GM23338 (cell line): ENCODE data around the gene ERC2. TPM values are rescaled to one million over a fixed set of nuclear protein-coding genes. Genes with fewer than 3 reads are reported as not detected.

Source experiments
- ATAC-seq: fragments of 200-7000 bp; cut with Tn5 transposase; 3 replicates; pipeline ENCODE4 v1.9.1; 2020
- DNase-seq: peaks from one replicate; pipeline ENCODE4 v3.0.0-alpha.2; 2015; ENCODE audit warnings: low spot score
- H2AFZ ChIP-seq: fragments of 200-600 bp; sonication (generic); 2 replicates; pipeline ENCODE4 v1.8.0; 2016; ENCODE audit warnings: antibody characterized with exemption, mild to moderate bottlenecking, moderate library complexity
- H3F3A ChIP-seq: fragments of 200-600 bp; sonication (generic); replicated peaks from 2 replicates; pipeline ENCODE4 v1.8.0; 2017; ENCODE audit warnings: antibody characterized with exemption, mixed run types, low read depth
- H3K27ac ChIP-seq: fragments of 200-600 bp; sonication (generic); 2 replicates; pipeline ENCODE4 v1.6.1; 2016; ENCODE audit warnings: low read depth
- H3K27me3 ChIP-seq: fragments of 200-600 bp; sonication (generic); 2 replicates; pipeline ENCODE4 v1.8.0; 2016; ENCODE audit warnings: mild to moderate bottlenecking, mixed run types, moderate library complexity; ENCODE audit not compliant: insufficient read depth
- H3K36me3 ChIP-seq: fragments of 200-600 bp; sonication (generic); 2 replicates; pipeline ENCODE4 v1.8.0; 2016; ENCODE audit warnings: mild to moderate bottlenecking; ENCODE audit not compliant: insufficient read depth
- H3K4me1 ChIP-seq: fragments of 200-600 bp; sonication (generic); 2 replicates; pipeline ENCODE4 v1.8.0; 2016; ENCODE audit warnings: mild to moderate bottlenecking, moderate library complexity; ENCODE audit not compliant: insufficient read depth
- H3K4me2 ChIP-seq: fragments of 200-600 bp; sonication (generic); 2 replicates; pipeline ENCODE4 v1.7.1; 2017; ENCODE audit warnings: mixed run types
- H3K4me3 ChIP-seq: fragments of 200-600 bp; sonication (generic); 2 replicates; pipeline ENCODE4 v1.6.1; 2016; ENCODE audit warnings: mixed run types
- H3K79me2 ChIP-seq: fragments of 200-600 bp; sonication (generic); replicated peaks from 2 replicates; pipeline ENCODE4 v1.8.0; 2017; ENCODE audit warnings: mild to moderate bottlenecking; ENCODE audit not compliant: insufficient read depth
- H3K9me2 ChIP-seq: fragments of 200-600 bp; sonication (generic); 2 replicates; pipeline ENCODE4 v1.8.0; 2017; ENCODE audit not compliant: insufficient read depth
- H4K20me1 ChIP-seq: fragments of 200-600 bp; sonication (generic); replicated peaks from 2 replicates; pipeline ENCODE4 v1.8.0; 2017; ENCODE audit warnings: mild to moderate bottlenecking; ENCODE audit not compliant: insufficient read depth
- H3K27ac Mint-ChIP-seq: 2 replicates; pipeline ENCODE4 v1.8.0; 2020; ENCODE audit warnings: inconsistent platforms, mild to moderate bottlenecking, moderate library complexity, mixed read lengths
- H3K27me3 Mint-ChIP-seq: 3 replicates; pipeline ENCODE4 v1.8.0; 2022; ENCODE audit warnings: low read depth, mild to moderate bottlenecking, moderate library complexity, mixed read lengths, inconsistent platforms; ENCODE audit not compliant: insufficient read depth, poor library complexity
- H3K36me3 Mint-ChIP-seq: 3 replicates; pipeline ENCODE4 v1.8.0; 2021; ENCODE audit warnings: low read depth, mild to moderate bottlenecking, inconsistent platforms, moderate library complexity, mixed read lengths
- H3K4me1 Mint-ChIP-seq: 3 replicates; pipeline ENCODE4 v1.8.0; 2020; ENCODE audit warnings: mild to moderate bottlenecking, inconsistent platforms, mixed read lengths
- H3K4me3 Mint-ChIP-seq: 3 replicates; pipeline ENCODE4 v1.8.0; 2021; ENCODE audit warnings: moderate library complexity, mild to moderate bottlenecking, inconsistent platforms, mixed read lengths
- H3K9me3 Mint-ChIP-seq: 3 replicates; pipeline ENCODE4 v1.8.0; 2020; ENCODE audit warnings: moderate library complexity, mild to moderate bottlenecking, inconsistent platforms, mixed read lengths
- CREB1 ChIP-seq: fragments of 250-450 bp; sonication (Bioruptor Pico); IDR thresholded peaks from 2 replicates; pipeline ENCODE4 v1.5.0; 2020; ENCODE audit warnings: low read depth, mild to moderate bottlenecking, moderate library complexity
- ETS1 ChIP-seq: IDR thresholded peaks from 2 replicates; pipeline ENCODE4 v1.6.1; 2016; ENCODE audit warnings: antibody characterized with exemption
- EZH2 ChIP-seq: fragments of 200-600 bp; sonication (generic); IDR thresholded peaks from one replicate; pipeline ENCODE4 v1.8.0; 2017; ENCODE audit warnings: antibody characterized with exemption, mild to moderate bottlenecking, low read depth; ENCODE audit not compliant: unreplicated experiment
- EZH2phosphoT487 ChIP-seq: fragments of 200-600 bp; sonication (generic); IDR thresholded peaks from one replicate; pipeline ENCODE4 v1.8.1; 2018; ENCODE audit warnings: antibody characterized with exemption; ENCODE audit not compliant: unreplicated experiment
- JUNB ChIP-seq: IDR thresholded peaks from one replicate; pipeline ENCODE4 v1.6.1; 2016; ENCODE audit warnings: antibody characterized with exemption; ENCODE audit not compliant: unreplicated experiment
- NANOG ChIP-seq: IDR thresholded peaks from 2 replicates; pipeline ENCODE4 v1.6.1; 2016; ENCODE audit warnings: antibody characterized with exemption, borderline replicate concordance
- POLR2AphosphoS5 ChIP-seq: IDR thresholded peaks from 2 replicates; pipeline ENCODE4 v1.6.1; 2016; ENCODE audit warnings: antibody characterized with exemption, low read depth
- STAT1 ChIP-seq: IDR thresholded peaks from one replicate; pipeline ENCODE4 v1.6.1; 2016; ENCODE audit warnings: antibody characterized with exemption; ENCODE audit not compliant: unreplicated experiment
- ZNF114 ChIP-seq: fragments of 250-450 bp; sonication (Bioruptor Pico); IDR thresholded peaks from 2 replicates; pipeline ENCODE4 v1.5.0; 2020; ENCODE audit warnings: mild to moderate bottlenecking, moderate library complexity
- ZNF331 ChIP-seq: fragments of 250-450 bp; sonication (Bioruptor Pico); IDR thresholded peaks from 2 replicates; pipeline ENCODE4 v1.5.0; 2020; ENCODE audit warnings: low read depth, mild to moderate bottlenecking, moderate library complexity
- ZNF462 ChIP-seq: fragments of 250-450 bp; sonication (Bioruptor Pico); IDR thresholded peaks from 2 replicates; pipeline ENCODE4 v1.5.0; 2020; ENCODE audit warnings: mild to moderate bottlenecking, moderate library complexity
- polyA plus RNA-seq: library from polyadenylated mRNA; unstranded; fragments of >200 nt; fragmentation: Nextera tagmentation; extraction: Ambion mirVana; gene quantifications from 2 replicates; pipeline ENCODE4 v1.2.1, GENCODE V29; 2016
- total RNA-seq: library from RNA; depleted of rRNA; stranded (reverse); fragments of >200 nt; shearing (Covaris generic); gene quantifications from 2 replicates; pipeline ENCODE4 v1.2.3, GENCODE V29; 2014
- TF ChIP-seq, protein P1 (sequence below): IDR thresholded peaks from one replicate; pipeline ENCODE4 v1.6.1; 2018; ENCODE audit warnings: antibody characterized with exemption; ENCODE audit not compliant: unreplicated experiment
- TF ChIP-seq, protein P2 (sequence below), 2 experiments: fragments of 200-600 bp in 1 of 2; sonication (generic) in 1 of 2; conservative IDR thresholded peaks; 2 replicates each; pipeline versions ENCODE4 v1.5.1 to v1.6.1; 2016 to 2017; ENCODE audit warnings: antibody characterized with exemption in 2 of 2, low read depth in 2 of 2, mild to moderate bottlenecking in 2 of 2, moderate library complexity in 1 of 2

ERC2 gene
- total and polyA plus RNA-seq, 2 experiments from 2014 or later, result 11.8 to 13.7 TPM

DNA sequence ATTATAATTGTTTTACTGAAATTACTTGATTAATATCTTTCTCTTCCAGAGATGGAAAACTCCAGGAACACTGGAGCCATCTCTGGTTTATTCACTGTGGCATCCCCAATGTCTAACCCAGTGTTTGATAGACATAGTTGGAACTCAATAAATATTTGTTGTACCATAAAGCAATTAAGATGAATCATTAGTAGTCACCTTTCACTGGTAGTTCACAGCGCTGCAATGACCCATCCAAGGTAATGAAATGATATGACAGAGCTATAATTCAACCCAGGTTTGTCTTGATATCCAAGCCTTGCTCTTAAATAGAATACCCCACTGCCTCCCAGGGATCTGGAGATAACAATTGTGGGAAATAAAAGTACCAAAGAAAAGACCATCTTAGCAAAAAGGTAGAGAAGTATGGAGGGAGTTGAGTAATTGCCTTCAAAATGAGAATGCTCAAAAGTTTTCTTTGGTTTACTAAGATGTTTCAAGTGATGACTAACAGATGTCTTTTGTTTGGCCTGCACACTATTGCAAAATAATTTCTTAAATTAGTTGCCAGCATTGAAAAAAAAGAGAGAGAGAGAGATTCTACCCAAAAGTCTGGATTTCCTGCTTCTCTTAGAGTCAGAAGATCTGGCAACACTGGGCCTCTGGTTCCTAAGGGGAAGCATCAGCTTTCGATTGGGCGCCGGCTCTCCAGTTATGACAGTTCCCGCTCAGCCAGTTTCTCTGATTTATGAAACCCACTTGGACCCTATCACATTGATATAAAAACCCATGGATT lies 348.5 kb downstream of the ERC2 start:
- Mint-ChIP-seq H3K36me3 (peaks cover 15% of the 10 kb centered on the region), H3K27me3 (peaks cover 1% of the 10 kb centered on the region), H3K27ac (no peak overlapping the region), H3K4me3 (no peak overlapping the region), H3K9me3 (peaks cover 8% of the 10 kb centered on the region), H3K4me1 (peaks cover 59% of the 10 kb centered on the region)
- ATAC-seq (no peak), DNase-seq (no peak)
- Histone ChIP-seq H3K36me3 (no peaks in the 10 kb centered on the region), H3K9me2 (peaks cover 7% of the 10 kb centered on the region; the same call in 1 of the 2 replicates), H3K4me3 (no peak overlapping the region), H3K4me1 (peaks cover 52% of the 10 kb centered on the region), H4K20me1 (no peaks in the 10 kb centered on the region), H3F3A (no peaks in the 10 kb centered on the region; the same call in 1 of the 2 replicates), H2AFZ (no peak overlapping the region), H3K27ac (no peak overlapping the region), H3K27me3 (no peaks in the 10 kb centered on the region), H3K4me2 (no peak overlapping the region), H3K79me2 (no peaks in the 10 kb centered on the region)
- TF ChIP-seq ZNF331 (CRISPR knock-in tag) (no peak), CREB1 (CRISPR knock-in tag) (no peak), ETS1 (no peak), ZNF114 (CRISPR knock-in tag) (no peak), EZH2phosphoT487 (no peak), POLR2AphosphoS5 (no peak), ZNF462 (CRISPR knock-in tag) (no peak), NANOG (no peak), STAT1 (no peak), JUNB (no peak), EZH2 (no peak)
- TF ChIP-seq, protein P1, sequence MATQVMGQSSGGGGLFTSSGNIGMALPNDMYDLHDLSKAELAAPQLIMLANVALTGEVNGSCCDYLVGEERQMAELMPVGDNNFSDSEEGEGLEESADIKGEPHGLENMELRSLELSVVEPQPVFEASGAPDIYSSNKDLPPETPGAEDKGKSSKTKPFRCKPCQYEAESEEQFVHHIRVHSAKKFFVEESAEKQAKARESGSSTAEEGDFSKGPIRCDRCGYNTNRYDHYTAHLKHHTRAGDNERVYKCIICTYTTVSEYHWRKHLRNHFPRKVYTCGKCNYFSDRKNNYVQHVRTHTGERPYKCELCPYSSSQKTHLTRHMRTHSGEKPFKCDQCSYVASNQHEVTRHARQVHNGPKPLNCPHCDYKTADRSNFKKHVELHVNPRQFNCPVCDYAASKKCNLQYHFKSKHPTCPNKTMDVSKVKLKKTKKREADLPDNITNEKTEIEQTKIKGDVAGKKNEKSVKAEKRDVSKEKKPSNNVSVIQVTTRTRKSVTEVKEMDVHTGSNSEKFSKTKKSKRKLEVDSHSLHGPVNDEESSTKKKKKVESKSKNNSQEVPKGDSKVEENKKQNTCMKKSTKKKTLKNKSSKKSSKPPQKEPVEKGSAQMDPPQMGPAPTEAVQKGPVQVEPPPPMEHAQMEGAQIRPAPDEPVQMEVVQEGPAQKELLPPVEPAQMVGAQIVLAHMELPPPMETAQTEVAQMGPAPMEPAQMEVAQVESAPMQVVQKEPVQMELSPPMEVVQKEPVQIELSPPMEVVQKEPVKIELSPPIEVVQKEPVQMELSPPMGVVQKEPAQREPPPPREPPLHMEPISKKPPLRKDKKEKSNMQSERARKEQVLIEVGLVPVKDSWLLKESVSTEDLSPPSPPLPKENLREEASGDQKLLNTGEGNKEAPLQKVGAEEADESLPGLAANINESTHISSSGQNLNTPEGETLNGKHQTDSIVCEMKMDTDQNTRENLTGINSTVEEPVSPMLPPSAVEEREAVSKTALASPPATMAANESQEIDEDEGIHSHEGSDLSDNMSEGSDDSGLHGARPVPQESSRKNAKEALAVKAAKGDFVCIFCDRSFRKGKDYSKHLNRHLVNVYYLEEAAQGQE, result no peak
- TF ChIP-seq, protein P2, sequence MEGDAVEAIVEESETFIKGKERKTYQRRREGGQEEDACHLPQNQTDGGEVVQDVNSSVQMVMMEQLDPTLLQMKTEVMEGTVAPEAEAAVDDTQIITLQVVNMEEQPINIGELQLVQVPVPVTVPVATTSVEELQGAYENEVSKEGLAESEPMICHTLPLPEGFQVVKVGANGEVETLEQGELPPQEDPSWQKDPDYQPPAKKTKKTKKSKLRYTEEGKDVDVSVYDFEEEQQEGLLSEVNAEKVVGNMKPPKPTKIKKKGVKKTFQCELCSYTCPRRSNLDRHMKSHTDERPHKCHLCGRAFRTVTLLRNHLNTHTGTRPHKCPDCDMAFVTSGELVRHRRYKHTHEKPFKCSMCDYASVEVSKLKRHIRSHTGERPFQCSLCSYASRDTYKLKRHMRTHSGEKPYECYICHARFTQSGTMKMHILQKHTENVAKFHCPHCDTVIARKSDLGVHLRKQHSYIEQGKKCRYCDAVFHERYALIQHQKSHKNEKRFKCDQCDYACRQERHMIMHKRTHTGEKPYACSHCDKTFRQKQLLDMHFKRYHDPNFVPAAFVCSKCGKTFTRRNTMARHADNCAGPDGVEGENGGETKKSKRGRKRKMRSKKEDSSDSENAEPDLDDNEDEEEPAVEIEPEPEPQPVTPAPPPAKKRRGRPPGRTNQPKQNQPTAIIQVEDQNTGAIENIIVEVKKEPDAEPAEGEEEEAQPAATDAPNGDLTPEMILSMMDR (conservative IDR thresholded peaks at IDR 0.05; ENCODE audit: low read depth in 2 of 2), result no peak
